B cell (primary cell): ENCODE measurements around the gene CAMK1. TPM values are rescaled to one million over a fixed set of nuclear protein-coding genes. Genes with fewer than 3 reads are reported as not detected.

Source experiments
- ATAC-seq: fragments of 200-7000 bp; cut with Tn5 transposase; one replicate; pipeline ENCODE4 v1.10.0; 2021; ENCODE audit warnings: low read depth, mild to moderate bottlenecking, moderate number of reproducible peaks, moderate library complexity
- CTCF ChIA-PET: fragments of 350-600 bp; sonication (Branson Sonifier 250); formaldehyde crosslinking; loops from one replicate; lab custom pipeline; 2021; ENCODE audit warnings: antibody characterized with exemption, inconsistent platforms; lab: Charles Lee
- POLR2A ChIA-PET: fragments of 350-600 bp; sonication (Branson Sonifier 250); formaldehyde crosslinking; loops from one replicate; lab custom pipeline; 2021; ENCODE audit warnings: antibody characterized with exemption; lab: Charles Lee
- DNase-seq: peaks from one replicate; pipeline ENCODE4 v3.0.0; 2013
- H2AFZ ChIP-seq: 2 replicates; pipeline ENCODE4 v1.6.1; 2012; ENCODE audit warnings: mild to moderate bottlenecking, low read depth, low read length; ENCODE audit not compliant: insufficient read depth, poor library complexity, severe bottlenecking
- H3K27ac ChIP-seq, 2 donors: 1 replicate in 1 of 2; 2 replicates in 1 of 2; pipeline ENCODE4 v1.5.1; 2012 to 2013; ENCODE audit warnings: low read length in 2 of 2, mild to moderate bottlenecking in 2 of 2, moderate library complexity in 1 of 2
- H3K27me3 ChIP-seq, 4 experiments: fragments of 200-600 bp in 1 of 4; sonication (generic) in 1 of 4; replicated peaks in 1 of 4; 1 replicate in 2 of 4; 2 replicates in 2 of 4; pipeline versions ENCODE4 v1.6.1 to v1.7.0; 2013 to 2016; ENCODE audit warnings: low read length in 3 of 4, mild to moderate bottlenecking in 2 of 4, mixed read lengths in 1 of 4, moderate library complexity in 1 of 4; ENCODE audit not compliant: insufficient read depth in 4 of 4, control insufficient read depth in 3 of 4; ENCODE audit errors: control extremely low read depth in 1 of 4
- H3K36me3 ChIP-seq, 2 experiments: replicated peaks in 1 of 2; 1 replicate in 1 of 2; 2 replicates in 1 of 2; pipeline versions ENCODE4 v1.6.1 to v1.7.1; 2013; ENCODE audit warnings: low read length in 1 of 2; ENCODE audit not compliant: insufficient read depth in 2 of 2, control insufficient read depth in 1 of 2; ENCODE audit errors: control extremely low read depth in 1 of 2, extremely low read depth in 1 of 2
- H3K4me1 ChIP-seq, 2 donors: fragments of 200-600 bp in 1 of 2; sonication (generic) in 1 of 2; 1 replicate in 1 of 2; 2 replicates in 1 of 2; pipeline versions ENCODE4 v1.5.1 to v1.6.1; 2013 to 2017; ENCODE audit warnings: low read length in 2 of 2; ENCODE audit not compliant: control insufficient read depth in 2 of 2, insufficient read depth in 2 of 2
- H3K4me2 ChIP-seq: replicated peaks from 2 replicates; pipeline ENCODE3; 2012; ENCODE audit warnings: mild to moderate bottlenecking, low read depth, low read length; ENCODE audit not compliant: poor library complexity, severe bottlenecking
- H3K4me3 ChIP-seq, 5 experiments: fragments of 200-600 bp in 1 of 5; sonication (generic) in 1 of 5; 1 replicate in 3 of 5; 2 replicates in 2 of 5; pipeline versions ENCODE4 v1.5.1 to v1.7.0; 2011 to 2016; ENCODE audit warnings: low read length in 4 of 5, mild to moderate bottlenecking in 4 of 5, low read depth in 2 of 5, control low read depth in 1 of 5, moderate library complexity in 1 of 5; ENCODE audit not compliant: insufficient read depth in 1 of 5; ENCODE audit errors: control extremely low read depth in 1 of 5, extremely low read depth in 1 of 5
- H3K79me2 ChIP-seq: fragments of 200-600 bp; sonication (generic); one replicate; pipeline ENCODE4 v1.6.0; 2016; ENCODE audit warnings: low read length; ENCODE audit not compliant: control insufficient read depth, insufficient read depth
- H3K9ac ChIP-seq: fragments of 200-600 bp; sonication (generic); 2 replicates; pipeline ENCODE4 v1.6.1; 2017; ENCODE audit warnings: mild to moderate bottlenecking, low read length, moderate library complexity
- H3K9me3 ChIP-seq, 3 donors: one replicate each; pipeline versions ENCODE4 v1.6.1 to v1.7.1; 2013; ENCODE audit warnings: low read length in 2 of 3; ENCODE audit not compliant: control insufficient read depth in 2 of 3, insufficient read depth in 1 of 3; ENCODE audit errors: control extremely low read depth in 1 of 3
- H4K20me1 ChIP-seq: 2 replicates; pipeline ENCODE4 v1.6.0; 2012; ENCODE audit warnings: mild to moderate bottlenecking, low read length; ENCODE audit not compliant: insufficient read depth, control insufficient read depth, poor library complexity, severe bottlenecking
- H3K27ac Mint-ChIP-seq: one replicate; pipeline ENCODE4 v1.8.0; 2021; ENCODE audit warnings: mixed read lengths
- H3K27me3 Mint-ChIP-seq: one replicate; pipeline ENCODE4 v1.8.0; 2021; ENCODE audit warnings: mixed read lengths
- H3K4me1 Mint-ChIP-seq: one replicate; pipeline ENCODE4 v1.8.0; 2021; ENCODE audit warnings: mixed read lengths
- H3K4me3 Mint-ChIP-seq: one replicate; pipeline ENCODE4 v1.8.0; 2021; ENCODE audit warnings: mixed read lengths
- H3K9me3 Mint-ChIP-seq: one replicate; pipeline ENCODE4 v1.8.0; 2022; ENCODE audit warnings: mixed read lengths; ENCODE audit not compliant: insufficient read depth
- EZH2 ChIP-seq: IDR thresholded peaks from 2 replicates; pipeline ENCODE4 v1.6.1; 2012; ENCODE audit warnings: borderline replicate concordance, low read depth, mild to moderate bottlenecking, moderate library complexity, low read length; ENCODE audit not compliant: insufficient read depth, poor library complexity, severe bottlenecking
- WGBS: methylation state at CpG from one replicate; pipeline ENCODE4 v1.1.5; 2013; ENCODE audit warnings: missing lambda C conversion rate; ENCODE audit not compliant: insufficient coverage; 5-methylcytosine and 5-hydroxymethylcytosine counted together
- intact Hi-C: fragments of 100-400 bp; cut with micrococcal nuclease; formaldehyde crosslinking; loops from one replicate; pipeline ENCODE4 v1.10.0; 2022
- polyA plus RNA-seq: library from polyadenylated mRNA; depleted of rRNA; stranded (reverse); fragments of >200 nt; gene quantifications from 2 replicates; pipeline ENCODE4 v1.2.3, GENCODE V29; 2012
- total RNA-seq, 2 donors: library from RNA; stranded (reverse); fragments of 120-200 nt in 1 of 2; gene quantifications; 1 replicate in 1 of 2; 2 replicates in 1 of 2; pipeline versions ENCODE4 v1.2.3 to v1.2.4, GENCODE V29; 2013 to 2022
- TF ChIP-seq, protein P1 (sequence below): fragments of 200-600 bp; IDR thresholded peaks from one replicate; pipeline ENCODE4 v1.8.0; 2022; ENCODE audit warnings: antibody characterized with exemption, mild to moderate bottlenecking

The CAMK1 gene
- total and polyA plus RNA-seq, 2 donors (not counting 1 experiment from before 2014, with no cell fraction given) = 0.57 to 0.82 TPM

GRCh38 chr3:9810846-9811245, 41.1 kb upstream of the CAMK1 start:
- peaks cover 0 to 12% of the 10 kb centered on the region in 2 experiments for H3K36me3 ChIP-seq
- H3K27me3 ChIP-seq = no peaks in the 10 kb centered on the region
- POLR2A ChIA-PET = no interaction called here
- peak overlapping the region; percentile 89 for H2AFZ ChIP-seq
- DNase-seq = no peak
- H3K79me2 ChIP-seq = peaks cover 6% of the 10 kb centered on the region
- intact Hi-C loops = no loop called here
- CTCF ChIA-PET = no interaction called here
- H3K9me3 ChIP-seq = no peaks in the 10 kb centered on the region
- H3K27me3 Mint-ChIP-seq = no peaks in the 10 kb centered on the region
- peak overlapping the region in 1 of 2 donors; percentile 90 for H3K27ac ChIP-seq
- H3K4me2 ChIP-seq = peak overlapping the region; percentile 96
- H3K27ac Mint-ChIP-seq = peak overlapping the region; percentile 91
- 95% methylated on average over 10 of the region's 10 CpGs for WGBS
- no peak for ATAC-seq
- H3K4me3 ChIP-seq = peak overlapping the region in 2 of 5 experiments; percentile 76 to 79
- peak overlapping the region; percentile 96 for H3K4me3 Mint-ChIP-seq
- TF ChIP-seq, protein P1, sequence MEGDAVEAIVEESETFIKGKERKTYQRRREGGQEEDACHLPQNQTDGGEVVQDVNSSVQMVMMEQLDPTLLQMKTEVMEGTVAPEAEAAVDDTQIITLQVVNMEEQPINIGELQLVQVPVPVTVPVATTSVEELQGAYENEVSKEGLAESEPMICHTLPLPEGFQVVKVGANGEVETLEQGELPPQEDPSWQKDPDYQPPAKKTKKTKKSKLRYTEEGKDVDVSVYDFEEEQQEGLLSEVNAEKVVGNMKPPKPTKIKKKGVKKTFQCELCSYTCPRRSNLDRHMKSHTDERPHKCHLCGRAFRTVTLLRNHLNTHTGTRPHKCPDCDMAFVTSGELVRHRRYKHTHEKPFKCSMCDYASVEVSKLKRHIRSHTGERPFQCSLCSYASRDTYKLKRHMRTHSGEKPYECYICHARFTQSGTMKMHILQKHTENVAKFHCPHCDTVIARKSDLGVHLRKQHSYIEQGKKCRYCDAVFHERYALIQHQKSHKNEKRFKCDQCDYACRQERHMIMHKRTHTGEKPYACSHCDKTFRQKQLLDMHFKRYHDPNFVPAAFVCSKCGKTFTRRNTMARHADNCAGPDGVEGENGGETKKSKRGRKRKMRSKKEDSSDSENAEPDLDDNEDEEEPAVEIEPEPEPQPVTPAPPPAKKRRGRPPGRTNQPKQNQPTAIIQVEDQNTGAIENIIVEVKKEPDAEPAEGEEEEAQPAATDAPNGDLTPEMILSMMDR = no peak
- TF ChIP-seq EZH2 = no peak
- no peaks in the 10 kb centered on the region for H3K9me3 Mint-ChIP-seq
- peaks cover 24 to 30% of the 10 kb centered on the region in 2 donors for H3K4me1 ChIP-seq
- no peaks in the 10 kb centered on the region for H4K20me1 ChIP-seq
- peaks cover 38% of the 10 kb centered on the region for H3K4me1 Mint-ChIP-seq
- H3K9ac ChIP-seq = peak overlapping the region; percentile 94

DNA sequence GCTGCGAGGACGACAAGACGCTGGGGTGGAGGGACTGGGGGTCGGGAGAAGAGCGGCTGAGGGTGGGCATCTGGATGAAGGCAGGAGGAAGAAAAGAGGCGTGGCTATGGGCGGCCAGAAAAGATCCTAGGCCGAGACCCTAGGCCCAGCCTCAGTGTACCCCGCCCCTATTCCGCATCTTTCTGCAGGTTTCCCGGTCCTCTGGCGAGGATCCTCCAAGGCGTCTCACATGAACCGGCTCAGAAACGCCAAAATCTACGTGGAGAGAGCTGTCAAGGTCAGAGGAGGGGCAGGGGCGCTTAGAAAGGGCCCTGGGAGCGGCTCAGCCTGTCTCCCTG, 40.7 kb upstream of the CAMK1 start:
- H3K27ac ChIP-seq = peak overlapping the region; percentile 33 to 90
- Mint-ChIP-seq H3K4me1 (peaks cover 38% of the 10 kb centered on the region), H3K27me3 (no peaks in the 10 kb centered on the region), H3K27ac (peak overlapping the region; percentile 91), H3K9me3 (no peaks in the 10 kb centered on the region), H3K4me3 (peak overlapping the region; percentile 96)
- ChIA-PET POLR2A (interaction anchor here (0.5 to 2.4 kb wide), 5 partner anchors 15 to 414 kb away, joined by 3 to 12 read pairs (median 4); partner anchors contain the start of genes ARPC4, SETD5 and TADA3), CTCF (interaction anchor here (1.2 kb wide), 1 partner anchor 18 kb away, joined by 3 read pairs; the partner anchor contains the start of genes ARPC4 and TADA3)
- H3K27me3 ChIP-seq = no peaks in the 10 kb centered on the region
- DNase-seq (no peak), ATAC-seq (no peak)
- H3K4me3 ChIP-seq = peak overlapping the region in 4 of 5 experiments; percentile 51 to 79 (median 72)
- no peaks in the 10 kb centered on the region for H3K9me3 ChIP-seq
- peak overlapping the region; percentile 96 for H3K4me2 ChIP-seq
- peaks cover 11% of the 10 kb centered on the region for H3K79me2 ChIP-seq
- no peak for TF ChIP-seq EZH2
- TF ChIP-seq, protein P1 = no peak
- H3K9ac ChIP-seq = peak overlapping the region; percentile 94
- 17% methylated on average over 16 of the region's 18 CpGs for WGBS
- no peaks in the 10 kb centered on the region for H4K20me1 ChIP-seq
- H2AFZ ChIP-seq = peak overlapping the region; percentile 89
- intact Hi-C loops = no loop called here
- peaks cover 24 to 30% of the 10 kb centered on the region in 2 donors for H3K4me1 ChIP-seq
- peaks cover 0 to 17% of the 10 kb centered on the region in 2 experiments for H3K36me3 ChIP-seq
